ENCODE measurements around the gene POMGNT2. TPM values are rescaled to one million over a fixed set of nuclear protein-coding genes. Genes with fewer than 3 reads are reported as not detected.

The POMGNT2 gene
- total and polyA plus RNA-seq, 2 donors (not counting 1 experiment from before 2014, with no cell fraction given) = 7.9 to 12.7 TPM

GRCh38 chr3:43043793-43044192 lies 62.1 kb downstream of the POMGNT2 start:
- H3K4me2 ChIP-seq (ENCODE audit: extremely low read depth, insufficient read depth, low read length) = no peak overlapping the region
- no peaks in the 10 kb centered on the region for H3K27me3 ChIP-seq (ENCODE audit: control insufficient read depth, insufficient read depth, low read length)
- no peaks in the 10 kb centered on the region for H3K36me3 ChIP-seq (ENCODE audit: control insufficient read depth, insufficient read depth, low read length)
- H3K9ac ChIP-seq (ENCODE audit: insufficient read depth, low read length) = no peak overlapping the region
- H3K4me3 ChIP-seq (replicated peaks in 1 of 4; ENCODE audit: control extremely low read depth in 1 of 4, insufficient read depth in 1 of 4, low read depth in 3 of 4, low read length in 4 of 4) = no peak overlapping the region
- no peak overlapping the region for H3K27ac ChIP-seq (ENCODE audit: insufficient read depth, low read length)
- no peaks in the 10 kb centered on the region for H3K9me3 ChIP-seq (ENCODE audit: control insufficient read depth, insufficient read depth, low read depth, low read length)
- H3K4me1 ChIP-seq (ENCODE audit: control insufficient read depth, extremely low read depth, insufficient read depth, low read length) = no peaks in the 10 kb centered on the region
- no peak for DNase-seq (ENCODE audit: low read depth in 2 of 2)
- no peaks in the 10 kb centered on the region for H4K20me1 ChIP-seq (ENCODE audit: control insufficient read depth, extremely low read depth, insufficient read depth, low read length)
- no peak overlapping the region for H2AFZ ChIP-seq (ENCODE audit: low read length)
- H3K79me2 ChIP-seq (ENCODE audit: control insufficient read depth, insufficient read depth, low read length) = no peaks in the 10 kb centered on the region
- no peak for TF ChIP-seq EZH2 (IDR thresholded peaks at IDR 0.05; ENCODE audit: low read length, missing control alignments)
- TF ChIP-seq CTCF (conservative IDR thresholded peaks at IDR 0.05 in 1 of 2, IDR thresholded peaks at IDR 0.05 in 1 of 2; ENCODE audit: low read depth in 1 of 2, low read length in 2 of 2) = no peak

- Histone ChIP-seq H2AFZ (ENCODE audit: low read length) (no peak overlapping the region), H3K4me1 (ENCODE audit: control insufficient read depth, extremely low read depth, insufficient read depth, low read length) (no peaks in the 10 kb centered on the region), H3K9me3 (ENCODE audit: control insufficient read depth, insufficient read depth, low read depth, low read length) (no peaks in the 10 kb centered on the region), H4K20me1 (ENCODE audit: control insufficient read depth, extremely low read depth, insufficient read depth, low read length) (no peaks in the 10 kb centered on the region), H3K4me3 (replicated peaks in 1 of 4; ENCODE audit: control extremely low read depth in 1 of 4, insufficient read depth in 1 of 4, low read depth in 3 of 4, low read length in 4 of 4) (no peak overlapping the region), H3K27me3 (ENCODE audit: control insufficient read depth, insufficient read depth, low read length) (no peaks in the 10 kb centered on the region), H3K4me2 (ENCODE audit: extremely low read depth, insufficient read depth, low read length) (no peak overlapping the region), H3K36me3 (ENCODE audit: control insufficient read depth, insufficient read depth, low read length) (no peaks in the 10 kb centered on the region), H3K27ac (ENCODE audit: insufficient read depth, low read length) (no peak overlapping the region), H3K9ac (ENCODE audit: insufficient read depth, low read length) (no peak overlapping the region), H3K79me2 (ENCODE audit: control insufficient read depth, insufficient read depth, low read length) (no peaks in the 10 kb centered on the region)
- no peak for TF ChIP-seq CTCF (conservative IDR thresholded peaks at IDR 0.05 in 1 of 2, IDR thresholded peaks at IDR 0.05 in 1 of 2; ENCODE audit: low read depth in 1 of 2, low read length in 2 of 2)
- no peak for TF ChIP-seq EZH2 (IDR thresholded peaks at IDR 0.05; ENCODE audit: low read length, missing control alignments)
- DNase-seq (ENCODE audit: low read depth in 2 of 2) = no peak
These were observed 62.7 kb downstream of the POMGNT2 start for GRCh38 chr3:43043071-43043766.

- TF ChIP-seq EZH2 (IDR thresholded peaks at IDR 0.05; ENCODE audit: low read length, missing control alignments) (no peak), CTCF (conservative IDR thresholded peaks at IDR 0.05 in 1 of 2, IDR thresholded peaks at IDR 0.05 in 1 of 2; ENCODE audit: low read depth in 1 of 2, low read length in 2 of 2) (no peak)
- H3K4me3 ChIP-seq (replicated peaks in 1 of 4; ENCODE audit: control extremely low read depth in 1 of 4, insufficient read depth in 1 of 4, low read depth in 3 of 4, low read length in 4 of 4) = no peak overlapping the region
- no peaks in the 10 kb centered on the region for H4K20me1 ChIP-seq (ENCODE audit: control insufficient read depth, extremely low read depth, insufficient read depth, low read length)
- DNase-seq (ENCODE audit: low read depth in 2 of 2) = no peak
- H3K9ac ChIP-seq (ENCODE audit: insufficient read depth, low read length) = no peak overlapping the region
- H3K27ac ChIP-seq (ENCODE audit: insufficient read depth, low read length) = no peak overlapping the region
- H3K36me3 ChIP-seq (ENCODE audit: control insufficient read depth, insufficient read depth, low read length) = no peaks in the 10 kb centered on the region
- H2AFZ ChIP-seq (ENCODE audit: low read length) = no peak overlapping the region
- H3K4me2 ChIP-seq (ENCODE audit: extremely low read depth, insufficient read depth, low read length) = no peak overlapping the region
- no peaks in the 10 kb centered on the region for H3K9me3 ChIP-seq (ENCODE audit: control insufficient read depth, insufficient read depth, low read depth, low read length)
- H3K79me2 ChIP-seq (ENCODE audit: control insufficient read depth, insufficient read depth, low read length) = no peaks in the 10 kb centered on the region
- no peaks in the 10 kb centered on the region for H3K4me1 ChIP-seq (ENCODE audit: control insufficient read depth, extremely low read depth, insufficient read depth, low read length)
- peaks cover 3% of the 10 kb centered on the region for H3K27me3 ChIP-seq (ENCODE audit: control insufficient read depth, insufficient read depth, low read length)
These were observed 64.4 kb downstream of the POMGNT2 start for GRCh38 chr3:43041517-43041916.

Data from fibroblast of lung (primary cell).